Breast epithelium (tissue), 4 donors: ENCODE measurements around the gene ANO7. TPM values are rescaled to one million over a fixed set of nuclear protein-coding genes. Genes with fewer than 3 reads are reported as not detected.

Source experiments
- DNase-seq, 2 donors: peaks; one replicate each; pipeline ENCODE4 v3.0.0-alpha.2; 2019; ENCODE audit warnings: low spot score in 2 of 2
- H3K27ac ChIP-seq, 2 donors: fragments of 200-600 bp; sonication (generic) in 1 of 2; one replicate each; pipeline ENCODE4 v1.5.1; 2016 to 2019; ENCODE audit warnings: mild to moderate bottlenecking in 1 of 2
- H3K27me3 ChIP-seq, 2 donors: fragments of 200-600 bp; sonication (generic) in 1 of 2; one replicate each; pipeline versions ENCODE4 v1.5.1 to v1.6.0; 2017 to 2019; ENCODE audit warnings: control low read depth in 1 of 2, mild to moderate bottlenecking in 1 of 2
- H3K36me3 ChIP-seq: fragments of 200-600 bp; one replicate; pipeline ENCODE4 v1.5.1; 2019
- H3K4me1 ChIP-seq, 2 donors: fragments of 200-600 bp; sonication (generic); one replicate each; pipeline ENCODE4 v1.5.1; 2016 to 2019; ENCODE audit warnings: control low read depth in 1 of 2
- H3K4me3 ChIP-seq, 3 donors: fragments of 200-600 bp; sonication (generic); 1 replicate in 2 of 3; 2 replicates in 1 of 3; pipeline ENCODE4 v1.5.1; 2016 to 2019; ENCODE audit warnings: mild to moderate bottlenecking in 3 of 3, moderate library complexity in 2 of 3
- H3K9me3 ChIP-seq, 2 donors: fragments of 200-600 bp; sonication (generic) in 1 of 2; one replicate each; pipeline ENCODE4 v1.5.1; 2016 to 2019; ENCODE audit warnings: control low read depth in 1 of 2
- CTCF ChIP-seq, 3 donors: fragments of 450-650 bp; IDR thresholded peaks; one replicate each; pipeline ENCODE4 v1.5.1; 2016 to 2017; ENCODE audit warnings: antibody characterized with exemption in 3 of 3, mild to moderate bottlenecking in 3 of 3, moderate library complexity in 3 of 3
- POLR2A ChIP-seq: fragments of 450-650 bp; IDR thresholded peaks from one replicate; pipeline ENCODE4 v1.6.1; 2016; ENCODE audit warnings: antibody characterized with exemption, mild to moderate bottlenecking, moderate library complexity
- POLR2AphosphoS5 ChIP-seq, 3 donors: sonication (generic); formaldehyde crosslinking; IDR thresholded peaks; one replicate each; pipeline ENCODE4 v1.6.1; 2017; ENCODE audit warnings: antibody characterized with exemption in 3 of 3
- intact Hi-C: fragments of 100-400 bp; cut with DNase I; formaldehyde crosslinking; loops from one replicate; pipeline ENCODE4 v1.15.1; 2023; ENCODE audit warnings: low total_unique reads
- total RNA-seq, 3 donors: library from RNA; depleted of rRNA; stranded (reverse); fragments of >200 nt; gene quantifications; one replicate each; pipeline ENCODE4 v1.1.0, GENCODE V29; 2016

The ANO7 gene
- total RNA-seq, 3 donors from 2014 or later, result 0.98 to 1.6 TPM; not detected in 1

- Histone ChIP-seq H3K9me3 (no peaks in the 10 kb centered on the region), H3K4me3 (no peak overlapping the region), H3K27ac (no peak overlapping the region), H3K36me3 (peaks cover 25% of the 10 kb centered on the region), H3K27me3 (no peaks in the 10 kb centered on the region), H3K4me1 (no peaks in the 10 kb centered on the region)
- no peak for TF ChIP-seq CTCF (IDR thresholded peaks at IDR 0.05)
- TF ChIP-seq POLR2AphosphoS5 (IDR thresholded peaks at IDR 0.05), result no peak
- TF ChIP-seq POLR2A, result no peak
- DNase-seq, result no peak
- intact Hi-C loops, result no loop called here
Observed at GRCh38 chr2:241242306-241242705, 53.8 kb downstream of the ANO7 start.

- Histone ChIP-seq H3K36me3 (peaks cover 23% of the 10 kb centered on the region), H3K4me1 (no peaks in the 10 kb centered on the region), H3K27ac (no peak overlapping the region), H3K4me3 (no peak overlapping the region), H3K27me3 (no peaks in the 10 kb centered on the region), H3K9me3 (no peaks in the 10 kb centered on the region)
- TF ChIP-seq POLR2A (no peak), POLR2AphosphoS5 (IDR thresholded peaks at IDR 0.05) (no peak), CTCF (IDR thresholded peaks at IDR 0.05) (no peak)
- DNase-seq, result no peak
- intact Hi-C loops, result no loop called here
Observed at GRCh38 chr2:241244368-241244767, 55.9 kb downstream of the ANO7 start.

GRCh38 chr2:241248289-241248688, 59.8 kb downstream of the ANO7 start:
- H3K36me3 ChIP-seq, result peaks cover 21% of the 10 kb centered on the region
- H3K27me3 ChIP-seq, result no peaks in the 10 kb centered on the region
- H3K27ac ChIP-seq, result no peak overlapping the region
- TF ChIP-seq CTCF (IDR thresholded peaks at IDR 0.05) (no peak), POLR2A (no peak), POLR2AphosphoS5 (IDR thresholded peaks at IDR 0.05) (no peak)
- no peaks in the 10 kb centered on the region for H3K4me1 ChIP-seq
- DNase-seq, result no peak
- H3K4me3 ChIP-seq, result no peak overlapping the region
- H3K9me3 ChIP-seq, result no peaks in the 10 kb centered on the region
- intact Hi-C loops, result no loop called here

- no peaks in the 10 kb centered on the region for H3K27me3 ChIP-seq
- intact Hi-C loops, result no loop called here
- no peaks in the 10 kb centered on the region for H3K4me1 ChIP-seq
- TF ChIP-seq POLR2AphosphoS5 (IDR thresholded peaks at IDR 0.05) (no peak), CTCF (IDR thresholded peaks at IDR 0.05) (no peak), POLR2A (no peak)
- no peak overlapping the region for H3K27ac ChIP-seq
- no peaks in the 10 kb centered on the region for H3K9me3 ChIP-seq
- H3K4me3 ChIP-seq, result no peak overlapping the region
- H3K36me3 ChIP-seq, result peaks cover 21% of the 10 kb centered on the region
- no peak for DNase-seq
Observed at GRCh38 chr2:241248897-241249296, 60.4 kb downstream of the ANO7 start.

- intact Hi-C loops, result no loop called here
- Histone ChIP-seq H3K9me3 (no peaks in the 10 kb centered on the region), H3K4me1 (no peaks in the 10 kb centered on the region), H3K27ac (no peak overlapping the region), H3K36me3 (peaks cover 21% of the 10 kb centered on the region), H3K4me3 (no peak overlapping the region), H3K27me3 (no peaks in the 10 kb centered on the region)
- TF ChIP-seq POLR2AphosphoS5 (IDR thresholded peaks at IDR 0.05) (no peak), CTCF (IDR thresholded peaks at IDR 0.05) (no peak), POLR2A (no peak)
- no peak for DNase-seq
Observed at GRCh38 chr2:241249654-241250053, 61.2 kb downstream of the ANO7 start.
